Right lobe of liver (tissue), 4 donors: ENCODE results near the gene LASP1.

Experiments used
- POLR2A ChIP-seq: fragments of 450-650 bp; IDR thresholded peaks from one replicate; pipeline ENCODE4 v1.6.1; 2017; ENCODE audit warnings: antibody characterized with exemption, mild to moderate bottlenecking
- TF ChIP-seq, protein P1 (sequence below), 4 donors: fragments of 200-600 bp in 3 of 4; fragments of 450-650 bp in 1 of 4; IDR thresholded peaks; one replicate each; pipeline versions ENCODE4 v1.5.1 to v1.8.0; 2016 to 2022; ENCODE audit warnings: antibody characterized with exemption in 4 of 4, mild to moderate bottlenecking in 2 of 4
- donor health status: DM: no; HTN: no; CAD: no.
- donor health status: DM: no; HTN: no; CAD: no.
- donor health status: DM: no; HTN: yes; CAD: no.

GRCh38 chr17:38891441-38891840 lies 21.6 kb downstream of the LASP1 start:
- TF ChIP-seq, protein P1, sequence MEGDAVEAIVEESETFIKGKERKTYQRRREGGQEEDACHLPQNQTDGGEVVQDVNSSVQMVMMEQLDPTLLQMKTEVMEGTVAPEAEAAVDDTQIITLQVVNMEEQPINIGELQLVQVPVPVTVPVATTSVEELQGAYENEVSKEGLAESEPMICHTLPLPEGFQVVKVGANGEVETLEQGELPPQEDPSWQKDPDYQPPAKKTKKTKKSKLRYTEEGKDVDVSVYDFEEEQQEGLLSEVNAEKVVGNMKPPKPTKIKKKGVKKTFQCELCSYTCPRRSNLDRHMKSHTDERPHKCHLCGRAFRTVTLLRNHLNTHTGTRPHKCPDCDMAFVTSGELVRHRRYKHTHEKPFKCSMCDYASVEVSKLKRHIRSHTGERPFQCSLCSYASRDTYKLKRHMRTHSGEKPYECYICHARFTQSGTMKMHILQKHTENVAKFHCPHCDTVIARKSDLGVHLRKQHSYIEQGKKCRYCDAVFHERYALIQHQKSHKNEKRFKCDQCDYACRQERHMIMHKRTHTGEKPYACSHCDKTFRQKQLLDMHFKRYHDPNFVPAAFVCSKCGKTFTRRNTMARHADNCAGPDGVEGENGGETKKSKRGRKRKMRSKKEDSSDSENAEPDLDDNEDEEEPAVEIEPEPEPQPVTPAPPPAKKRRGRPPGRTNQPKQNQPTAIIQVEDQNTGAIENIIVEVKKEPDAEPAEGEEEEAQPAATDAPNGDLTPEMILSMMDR (IDR thresholded peaks at IDR 0.05), result no peak
- TF ChIP-seq POLR2A, result no peak
